Memory B cell (primary cell): Measurements from ENCODE around the gene JARID2.

Experiments used
- ATAC-seq: fragments of 150-1000 bp; cut with Tn5 transposase; 2 replicates; pipeline ENCODE4 v1.10.0; 2021; ENCODE audit warnings: low read depth, mild to moderate bottlenecking, moderate library complexity
- DNase-seq, 2 donors: peaks; one replicate each; pipeline ENCODE4 v3.0.0; 2022; ENCODE audit warnings: low spot score in 2 of 2
- H3K27ac Mint-ChIP-seq: one replicate; pipeline ENCODE4 v1.8.0; 2022; ENCODE audit warnings: mild to moderate bottlenecking, moderate library complexity, mixed read lengths
- H3K27me3 Mint-ChIP-seq: one replicate; pipeline ENCODE4 v1.8.0; 2022; ENCODE audit warnings: mixed read lengths
- H3K36me3 Mint-ChIP-seq: one replicate; pipeline ENCODE4 v1.8.0; 2022; ENCODE audit warnings: mild to moderate bottlenecking, mixed read lengths
- H3K4me1 Mint-ChIP-seq: one replicate; pipeline ENCODE4 v1.8.0; 2022; ENCODE audit warnings: mixed read lengths
- H3K4me3 Mint-ChIP-seq: one replicate; pipeline ENCODE4 v1.8.0; 2022; ENCODE audit warnings: mild to moderate bottlenecking, moderate library complexity, mixed read lengths
- H3K9me3 Mint-ChIP-seq: one replicate; pipeline ENCODE4 v1.8.0; 2022; ENCODE audit warnings: mixed read lengths

Gene JARID2

GRCh38 chr6:15266423-15266996, 20.6 kb downstream of the JARID2 start:
- Mint-ChIP-seq H3K27me3 (no peaks in the 10 kb centered on the region), H3K9me3 (no peaks in the 10 kb centered on the region), H3K36me3 (peaks cover 2% of the 10 kb centered on the region), H3K27ac (peak overlapping the region; percentile 9), H3K4me1 (peaks cover 69% of the 10 kb centered on the region), H3K4me3 (peak overlapping the region; percentile 55)
- no peak for DNase-seq
- peak; percentile 55 for ATAC-seq

- no peak overlapping the region for H3K4me3 Mint-ChIP-seq
- peaks cover 71% of the 10 kb centered on the region for H3K4me1 Mint-ChIP-seq
- no peaks in the 10 kb centered on the region for H3K27me3 Mint-ChIP-seq
- H3K9me3 Mint-ChIP-seq: no peaks in the 10 kb centered on the region
- peaks cover under 1% of the 10 kb centered on the region for H3K36me3 Mint-ChIP-seq
- DNase-seq: no peak
- ATAC-seq: no peak
- H3K27ac Mint-ChIP-seq: no peak overlapping the region
Measured at GRCh38 chr6:15267221-15267620, 21.4 kb downstream of the JARID2 start.

GRCh38 chr6:15268137-15268908, 22.5 kb downstream of the JARID2 start:
- no peaks in the 10 kb centered on the region for H3K9me3 Mint-ChIP-seq
- no peak overlapping the region for H3K4me3 Mint-ChIP-seq
- no peaks in the 10 kb centered on the region for H3K27me3 Mint-ChIP-seq
- DNase-seq (no peak), ATAC-seq (no peak)
- peaks cover 70% of the 10 kb centered on the region for H3K4me1 Mint-ChIP-seq
- H3K36me3 Mint-ChIP-seq: no peaks in the 10 kb centered on the region
- peak overlapping the region; percentile 11 for H3K27ac Mint-ChIP-seq

GRCh38 chr6:15269011-15269410, 23.1 kb downstream of the JARID2 start:
- H3K4me3 Mint-ChIP-seq: no peak overlapping the region
- no peaks in the 10 kb centered on the region for H3K36me3 Mint-ChIP-seq
- peaks cover 68% of the 10 kb centered on the region for H3K4me1 Mint-ChIP-seq
- no peaks in the 10 kb centered on the region for H3K9me3 Mint-ChIP-seq
- H3K27me3 Mint-ChIP-seq: no peaks in the 10 kb centered on the region
- DNase-seq: no peak
- H3K27ac Mint-ChIP-seq: no peak overlapping the region
- no peak for ATAC-seq

GRCh38 chr6:15269619-15270018, 23.8 kb downstream of the JARID2 start:
- no peak overlapping the region for H3K27ac Mint-ChIP-seq
- peaks cover 67% of the 10 kb centered on the region for H3K4me1 Mint-ChIP-seq
- no peaks in the 10 kb centered on the region for H3K36me3 Mint-ChIP-seq
- DNase-seq (no peak), ATAC-seq (no peak)
- H3K4me3 Mint-ChIP-seq: no peak overlapping the region
- H3K9me3 Mint-ChIP-seq: no peaks in the 10 kb centered on the region
- H3K27me3 Mint-ChIP-seq: no peaks in the 10 kb centered on the region

- Mint-ChIP-seq H3K4me1 (peaks cover 63% of the 10 kb centered on the region), H3K4me3 (no peak overlapping the region), H3K9me3 (no peaks in the 10 kb centered on the region), H3K27ac (no peak overlapping the region), H3K36me3 (no peaks in the 10 kb centered on the region), H3K27me3 (no peaks in the 10 kb centered on the region)
- DNase-seq (no peak), ATAC-seq (no peak)
Measured at GRCh38 chr6:15270402-15270801, 24.5 kb downstream of the JARID2 start.

- Mint-ChIP-seq H3K36me3 (no peaks in the 10 kb centered on the region), H3K9me3 (no peaks in the 10 kb centered on the region), H3K4me1 (peaks cover 49% of the 10 kb centered on the region), H3K4me3 (no peak overlapping the region), H3K27ac (no peak overlapping the region), H3K27me3 (no peaks in the 10 kb centered on the region)
- DNase-seq (no peak), ATAC-seq (no peak)
Measured at GRCh38 chr6:15272562-15272961, 26.7 kb downstream of the JARID2 start.

- ATAC-seq (no peak), DNase-seq (no peak)
- Mint-ChIP-seq H3K36me3 (no peaks in the 10 kb centered on the region), H3K4me1 (peaks cover 47% of the 10 kb centered on the region), H3K9me3 (no peaks in the 10 kb centered on the region), H3K27ac (no peak overlapping the region), H3K27me3 (no peaks in the 10 kb centered on the region), H3K4me3 (no peak overlapping the region)
Measured at GRCh38 chr6:15274692-15275387, 29.0 kb downstream of the JARID2 start.

GRCh38 chr6:15276036-15276985, 30.4 kb downstream of the JARID2 start:
- no peak for DNase-seq
- Mint-ChIP-seq H3K4me1 (peaks cover 53% of the 10 kb centered on the region), H3K36me3 (no peaks in the 10 kb centered on the region), H3K27me3 (no peaks in the 10 kb centered on the region), H3K27ac (no peak overlapping the region), H3K9me3 (no peaks in the 10 kb centered on the region), H3K4me3 (no peak overlapping the region)
- no peak for ATAC-seq

GRCh38 chr6:15279047-15279661, 33.3 kb downstream of the JARID2 start:
- Mint-ChIP-seq H3K4me1 (peaks cover 55% of the 10 kb centered on the region), H3K9me3 (no peaks in the 10 kb centered on the region), H3K4me3 (no peak overlapping the region), H3K36me3 (peaks cover 6% of the 10 kb centered on the region), H3K27me3 (no peaks in the 10 kb centered on the region), H3K27ac (peak overlapping the region; percentile 21)
- no peak for ATAC-seq
- no peak for DNase-seq

- ATAC-seq (no peak), DNase-seq (no peak)
- Mint-ChIP-seq H3K27ac (peak overlapping the region; percentile 21), H3K36me3 (peaks cover 6% of the 10 kb centered on the region), H3K27me3 (no peaks in the 10 kb centered on the region), H3K4me3 (no peak overlapping the region), H3K9me3 (no peaks in the 10 kb centered on the region), H3K4me1 (peaks cover 51% of the 10 kb centered on the region)
Measured at GRCh38 chr6:15280028-15280427, 34.2 kb downstream of the JARID2 start.

- Mint-ChIP-seq H3K4me3 (no peak overlapping the region), H3K36me3 (peaks cover 6% of the 10 kb centered on the region), H3K9me3 (no peaks in the 10 kb centered on the region), H3K4me1 (peaks cover 52% of the 10 kb centered on the region), H3K27ac (no peak overlapping the region), H3K27me3 (no peaks in the 10 kb centered on the region)
- ATAC-seq (no peak), DNase-seq (no peak)
Measured at GRCh38 chr6:15280961-15281360, 35.1 kb downstream of the JARID2 start.

GRCh38 chr6:15282334-15282733, 36.5 kb downstream of the JARID2 start:
- Mint-ChIP-seq H3K27ac (peak overlapping the region; percentile 82), H3K27me3 (no peaks in the 10 kb centered on the region), H3K4me3 (peak overlapping the region; percentile 27), H3K36me3 (peaks cover 6% of the 10 kb centered on the region), H3K4me1 (peaks cover 50% of the 10 kb centered on the region), H3K9me3 (no peaks in the 10 kb centered on the region)
- DNase-seq (no peak), ATAC-seq (no peak)
